SK-N-SH (cell line): ENCODE measurements around the gene CACNA1D. TPM values are rescaled to one million over a fixed set of nuclear protein-coding genes. Genes with fewer than 3 reads are reported as not detected.

Experiments
- CTCF ChIA-PET: fragments of 300-600, 350-600 bp; formaldehyde crosslinking; extraction: SDS; loops from one replicate; lab custom pipeline; 2021; lab: Yijun Ruan, JAX
- POLR2A ChIA-PET: fragments of 350-600 bp; sonication (Branson Sonifier 250); formaldehyde crosslinking; extraction: SDS; loops from one replicate; lab custom pipeline; 2020; ENCODE audit warnings: antibody characterized with exemption, inconsistent platforms; lab: Yijun Ruan, JAX
- DNase-seq: peaks from one replicate; pipeline ENCODE4 v3.0.0; 2012
- H2AFZ ChIP-seq: fragments of 200-600 bp; sonication (generic); 2 replicates; pipeline ENCODE4 v1.8.1; 2016; ENCODE audit warnings: antibody characterized with exemption, mild to moderate bottlenecking, low read depth
- H3F3A ChIP-seq: fragments of 200-600 bp; sonication (generic); replicated peaks from 2 replicates; pipeline ENCODE3; 2016; ENCODE audit warnings: antibody characterized with exemption, mild to moderate bottlenecking; ENCODE audit not compliant: insufficient read depth
- H3K27ac ChIP-seq, 2 experiments: fragments of 200-500 bp in 1 of 2; fragments of 200-600 bp in 1 of 2; sonication (Bioruptor generic) in 1 of 2; sonication (generic), shearing (Covaris generic) in 1 of 2; 2 replicates each; pipeline versions ENCODE4 v1.5.1 to v1.6.1; 2014 to 2016; ENCODE audit warnings: low read depth in 2 of 2, inconsistent platforms in 1 of 2, low read length in 1 of 2, mild to moderate bottlenecking in 1 of 2, mixed read lengths in 1 of 2
- H3K27me3 ChIP-seq: fragments of 200-600 bp; sonication (generic), shearing (Covaris generic); 2 replicates; pipeline ENCODE4 v1.6.1; 2016; ENCODE audit warnings: mixed run types; ENCODE audit not compliant: insufficient read depth
- H3K36me3 ChIP-seq, 2 experiments: fragments of 200-500 bp in 1 of 2; fragments of 200-600 bp in 1 of 2; sonication (Bioruptor generic) in 1 of 2; sonication (generic) in 1 of 2; replicated peaks in 1 of 2; 2 replicates each; pipeline versions ENCODE3 to v1.5.1; 2014 to 2016; ENCODE audit warnings: low read length in 1 of 2, mild to moderate bottlenecking in 1 of 2; ENCODE audit not compliant: insufficient read depth in 2 of 2, control insufficient read depth in 1 of 2
- H3K4me1 ChIP-seq, 2 experiments: fragments of 200-500 bp in 1 of 2; fragments of 200-600 bp in 1 of 2; sonication (Bioruptor generic) in 1 of 2; sonication (generic), shearing (Covaris generic) in 1 of 2; 2 replicates each; pipeline versions ENCODE4 v1.5.1 to v1.6.1; 2014 to 2016; ENCODE audit warnings: low read depth in 1 of 2, low read length in 1 of 2, mixed run types in 1 of 2; ENCODE audit not compliant: insufficient read depth in 2 of 2, control insufficient read depth in 1 of 2
- H3K4me2 ChIP-seq: fragments of 200-600 bp; sonication (generic), shearing (Covaris generic); 2 replicates; pipeline ENCODE4 v1.6.1; 2017; ENCODE audit warnings: mixed run types
- H3K4me3 ChIP-seq, 2 experiments: fragments of 200-500 bp in 1 of 2; fragments of 200-600 bp in 1 of 2; sonication (Bioruptor generic) in 1 of 2; sonication (generic), shearing (Covaris generic) in 1 of 2; 2 replicates each; pipeline versions ENCODE4 v1.5.1 to v1.8.1; 2014 to 2016; ENCODE audit warnings: low read depth in 2 of 2, inconsistent platforms in 1 of 2, low read length in 1 of 2, mild to moderate bottlenecking in 1 of 2, mixed read lengths in 1 of 2, moderate library complexity in 1 of 2
- H3K79me2 ChIP-seq: fragments of 200-600 bp; sonication (generic); 2 replicates; pipeline ENCODE4 v1.8.1; 2017; ENCODE audit warnings: mild to moderate bottlenecking; ENCODE audit not compliant: insufficient read depth
- H3K9ac ChIP-seq: fragments of 200-600 bp; sonication (generic); 2 replicates; pipeline ENCODE4 v1.6.1; 2017; ENCODE audit warnings: mixed run types
- H3K9me2 ChIP-seq: fragments of 200-600 bp; sonication (generic); 2 replicates; pipeline ENCODE4 v1.6.1; 2017; ENCODE audit warnings: mixed run types
- H3K9me3 ChIP-seq: fragments of 200-600 bp; sonication (generic); 2 replicates; pipeline ENCODE4 v1.6.1; 2017; ENCODE audit warnings: mixed run types, mild to moderate bottlenecking, moderate library complexity
- H4K20me1 ChIP-seq: fragments of 200-600 bp; sonication (generic); 2 replicates; pipeline ENCODE4 v1.6.1; 2017; ENCODE audit warnings: mild to moderate bottlenecking, mixed run types; ENCODE audit not compliant: insufficient read depth
- CHD2 ChIP-seq: fragments of 150-350 bp; IDR thresholded peaks from 2 replicates; pipeline ENCODE4 v1.6.1; 2018; ENCODE audit warnings: low read length; ENCODE audit not compliant: partially characterized antibody
- ELF1 ChIP-seq: IDR thresholded peaks from 2 replicates; pipeline ENCODE4 v1.4.0; 2012
- EP300 ChIP-seq, 2 experiments: IDR thresholded peaks; 2 replicates each; pipeline versions ENCODE4 v1.4.0 to v1.6.1; 2012; ENCODE audit warnings: borderline replicate concordance in 1 of 2, low read depth in 1 of 2, low read length in 1 of 2
- FOSL2 ChIP-seq: IDR thresholded peaks from 2 replicates; pipeline ENCODE4 v1.4.0; 2012; ENCODE audit warnings: low read depth, mild to moderate bottlenecking, moderate library complexity, borderline replicate concordance
- GABPA ChIP-seq: IDR thresholded peaks from 2 replicates; pipeline ENCODE4 v1.4.0; 2012; ENCODE audit warnings: low read depth, mild to moderate bottlenecking
- GATA2 ChIP-seq: sonication (generic); formaldehyde crosslinking; IDR thresholded peaks from 2 replicates; pipeline ENCODE4 v1.5.0; 2020; ENCODE audit warnings: mild to moderate bottlenecking, missing genetic modification reagents
- MEF2A ChIP-seq: IDR thresholded peaks from 2 replicates; pipeline ENCODE4 v1.4.0; 2012; ENCODE audit warnings: low read depth, borderline replicate concordance
- RAD21 ChIP-seq: IDR thresholded peaks from 2 replicates; pipeline ENCODE4 v1.6.1; 2012; ENCODE audit warnings: mild to moderate bottlenecking, low read length
- RCOR1 ChIP-seq: fragments of 150-350 bp; IDR thresholded peaks from 2 replicates; pipeline ENCODE4 v1.6.1; 2017; ENCODE audit warnings: antibody characterized with exemption, low read length
- REST ChIP-seq: IDR thresholded peaks from 2 replicates; pipeline ENCODE4 v1.6.1; 2012; ENCODE audit warnings: mild to moderate bottlenecking, low read depth, low read length, moderate library complexity
- USF1 ChIP-seq: IDR thresholded peaks from 2 replicates; pipeline ENCODE4 v1.4.0; 2012; ENCODE audit warnings: low read depth, borderline replicate concordance
- WGBS: methylation state at CpG from one replicate; pipeline ENCODE4 v1.1.6; 2017; ENCODE audit warnings: low lambda C conversion rate; 5-methylcytosine and 5-hydroxymethylcytosine counted together
- polyA plus RNA-seq, 3 experiments: library from polyadenylated mRNA; depleted of rRNA; stranded (reverse); fragments of >200 nt; gene quantifications; 2 replicates each; pipeline ENCODE4 v1.2.3, GENCODE V29; 2012
- TF ChIP-seq, protein P1 (sequence below): IDR thresholded peaks from 2 replicates; pipeline ENCODE4; 2012

The CACNA1D gene
- polyA plus RNA-seq, 1 of the 3 experiments (the other 2 are of a cell fraction) = 0.12 TPM

DNA sequence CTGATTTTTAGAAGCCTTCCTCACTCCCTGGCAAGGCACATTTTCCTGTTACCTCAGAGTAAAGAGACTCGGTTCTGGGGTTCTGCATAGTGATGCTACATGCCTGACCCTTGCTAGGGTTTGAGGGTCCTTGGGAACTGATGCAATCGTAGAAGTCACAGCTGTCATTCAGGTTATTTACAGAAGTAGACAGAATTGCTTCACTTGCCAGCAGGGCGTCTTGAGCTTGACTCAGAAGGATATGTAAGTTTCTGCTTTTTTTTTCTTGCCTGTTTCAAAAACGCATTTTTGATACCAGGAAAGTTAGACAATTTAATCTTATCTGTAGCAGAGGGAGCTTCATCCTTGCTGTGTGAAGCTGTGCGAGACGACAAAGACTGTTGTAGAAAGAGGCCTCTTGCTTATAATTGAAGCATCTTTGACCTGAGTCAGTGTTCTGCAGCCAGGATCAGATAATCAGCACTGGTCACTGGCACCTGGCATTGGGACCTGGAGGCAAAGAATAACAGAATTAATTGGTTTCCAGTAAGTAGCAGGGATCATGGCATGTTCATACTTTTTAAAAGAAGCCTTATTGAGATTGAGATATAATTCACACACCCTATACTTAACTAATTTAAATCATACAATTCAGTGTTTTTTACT is 24.8 kb downstream of the CACNA1D start:
- H3K79me2 ChIP-seq = no peaks in the 10 kb centered on the region
- H3K36me3 ChIP-seq = no peaks in the 10 kb centered on the region
- no peaks in the 10 kb centered on the region for H3K9me3 ChIP-seq
- H3K27ac ChIP-seq = peak overlapping the region in 1 of 2 experiments; percentile 68; a peak in 2 of 4 replicates
- H3K9me2 ChIP-seq = no peaks in the 10 kb centered on the region
- ChIA-PET CTCF (interaction anchor here (1.0 kb wide), 1 partner anchor 135 kb away, joined by 3 read pairs; no protein-coding TSS in a partner anchor), POLR2A (interaction anchor here (1.2 kb wide), 1 partner anchor 10 kb away, joined by 3 read pairs; no protein-coding TSS in a partner anchor)
- no peaks in the 10 kb centered on the region for H3F3A ChIP-seq
- H4K20me1 ChIP-seq = no peaks in the 10 kb centered on the region
- no peak overlapping the region for H3K9ac ChIP-seq
- H3K27me3 ChIP-seq = 0 out of 2 replicates have a peak, but pooled peaks cover 4% of the 10 kb centered on the region
- TF ChIP-seq RCOR1 = peak; percentile 90
- TF ChIP-seq REST = no peak
- peak; percentile 82 for TF ChIP-seq GATA2 (CRISPR knock-in tag)
- peak in 1 of 2 experiments; percentile 87; a peak in 2 of 4 replicates for TF ChIP-seq EP300 (IDR thresholded peaks at IDR 0.05; ENCODE audit: borderline replicate concordance in 1 of 2, low read depth in 1 of 2, low read length in 1 of 2)
- peak; percentile 60 for TF ChIP-seq CHD2
- TF ChIP-seq RAD21 = peak; percentile 6; the same call in 1 of the 2 replicates
- no peak for TF ChIP-seq MEF2A
- no peak overlapping the region for H3K4me3 ChIP-seq
- peaks cover 0 to 19% of the 10 kb centered on the region in 2 experiments; a peak in 2 of 4 replicates for H3K4me1 ChIP-seq
- WGBS = 15% methylated on average over 6 of the region's 6 CpGs
- peak; percentile 56 for DNase-seq
- no peak overlapping the region for H3K4me2 ChIP-seq
- H2AFZ ChIP-seq = no peak overlapping the region

- Histone ChIP-seq H3K9me3 (no peaks in the 10 kb centered on the region), H3K9me2 (no peaks in the 10 kb centered on the region), H3K27me3 (0 out of 2 replicates have a peak, but pooled peaks cover 4% of the 10 kb centered on the region), H3K79me2 (no peaks in the 10 kb centered on the region), H4K20me1 (no peaks in the 10 kb centered on the region), H3K27ac (no peak overlapping the region), H3K4me3 (no peak overlapping the region), H3K36me3 (no peaks in the 10 kb centered on the region), H3K9ac (no peak overlapping the region), H3F3A (no peaks in the 10 kb centered on the region), H3K4me1 (peaks cover 0 to 20% of the 10 kb centered on the region in 2 experiments; a peak in 2 of 4 replicates), H3K4me2 (no peak overlapping the region), H2AFZ (no peak overlapping the region)
- 52% methylated on average over 3 of the region's 3 CpGs for WGBS
- DNase-seq = no peak
- TF ChIP-seq USF1 (no peak), ELF1 (no peak), FOSL2 (no peak), RCOR1 (no peak), GABPA (no peak)
- TF ChIP-seq, protein P1, sequence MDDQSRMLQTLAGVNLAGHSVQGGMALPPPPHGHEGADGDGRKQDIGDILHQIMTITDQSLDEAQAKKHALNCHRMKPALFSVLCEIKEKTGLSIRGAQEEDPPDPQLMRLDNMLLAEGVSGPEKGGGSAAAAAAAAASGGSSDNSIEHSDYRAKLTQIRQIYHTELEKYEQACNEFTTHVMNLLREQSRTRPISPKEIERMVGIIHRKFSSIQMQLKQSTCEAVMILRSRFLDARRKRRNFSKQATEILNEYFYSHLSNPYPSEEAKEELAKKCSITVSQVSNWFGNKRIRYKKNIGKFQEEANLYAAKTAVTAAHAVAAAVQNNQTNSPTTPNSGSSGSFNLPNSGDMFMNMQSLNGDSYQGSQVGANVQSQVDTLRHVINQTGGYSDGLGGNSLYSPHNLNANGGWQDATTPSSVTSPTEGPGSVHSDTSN = no peak
- POLR2A ChIA-PET = no interaction called here
- CTCF ChIA-PET = interaction anchor here (1.0 kb wide), 1 partner anchor 148 kb away, joined by 3 read pairs; no protein-coding TSS in a partner anchor
Measured at GRCh38 chr3:53523346-53523745, 28.9 kb downstream of the CACNA1D start.
